Lower leg skin (tissue), 3 donors: Measurements from ENCODE around the gene GIPR.

Experiments
- CTCF ChIP-seq, 3 donors: fragments of 450-650 bp; IDR thresholded peaks; one replicate each; pipeline ENCODE4 v1.5.1; 2016; ENCODE audit warnings: antibody characterized with exemption in 3 of 3, mild to moderate bottlenecking in 3 of 3, moderate library complexity in 2 of 3
- POLR2A ChIP-seq, 2 donors: fragments of 450-650 bp; IDR thresholded peaks; one replicate each; pipeline ENCODE4 v1.6.1; 2016 to 2017; ENCODE audit warnings: antibody characterized with exemption in 2 of 2, mild to moderate bottlenecking in 1 of 2, moderate library complexity in 1 of 2

- TF ChIP-seq CTCF (IDR thresholded peaks at IDR 0.05) (no peak), POLR2A (IDR thresholded peaks at IDR 0.05) (no peak)
These were observed 8.8 kb upstream of the GIPR start for GRCh38 chr19:45659096-45659729.
